HFFc6 (cell line): Measurements from ENCODE around the gene GNG14. TPM values are rescaled to one million over a fixed set of nuclear protein-coding genes. Genes with fewer than 3 reads are reported as not detected.
A peak's percentile ranks its signal among the peaks of the same experiment; 100 is the strongest.
"Not testable (repeated sequence)": the region's sequence is repeated elsewhere in the genome, so short reads cannot be mapped to it uniquely, and the experiment has no call there.

Experiments used
- DNase-seq: peaks from one replicate; pipeline ENCODE4 v3.0.0-alpha.2; 2018
- H3K27ac Mint-ChIP-seq: 2 replicates; pipeline ENCODE4 v1.8.0; 2020; ENCODE audit warnings: mild to moderate bottlenecking, mixed read lengths
- H3K27me3 Mint-ChIP-seq: 2 replicates; pipeline ENCODE4 v1.8.0; 2021; ENCODE audit warnings: mild to moderate bottlenecking, moderate library complexity, mixed read lengths; ENCODE audit not compliant: insufficient read depth
- H3K36me3 Mint-ChIP-seq: 2 replicates; pipeline ENCODE4 v1.8.0; 2021; ENCODE audit warnings: low read depth, mixed read lengths
- H3K4me1 Mint-ChIP-seq: 2 replicates; pipeline ENCODE4 v1.8.0; 2020; ENCODE audit warnings: low read depth, mixed read lengths
- H3K4me3 Mint-ChIP-seq: 2 replicates; pipeline ENCODE4 v1.8.0; 2020; ENCODE audit warnings: mild to moderate bottlenecking, moderate library complexity, mixed read lengths
- H3K9me3 Mint-ChIP-seq: 2 replicates; pipeline ENCODE4 v1.8.0; 2020; ENCODE audit warnings: mild to moderate bottlenecking, mixed read lengths
- total RNA-seq, 6 experiments: library from RNA; stranded (reverse); fragmentation: NEBNext Ultra II Directional; extraction: Animal tissue kit (Norgen Biotek cat#: 25700); gene quantifications; 2 replicates in 1 of 6; 3 replicates in 5 of 6; pipeline ENCODE4 v1.2.3, GENCODE V29; 2021
- TF ChIP-seq, protein P1 (sequence below): fragments of 200-600 bp; sonication (generic); IDR thresholded peaks from 2 replicates; pipeline ENCODE4 v1.5.0; 2021; ENCODE audit warnings: antibody characterized with exemption, mild to moderate bottlenecking

GNG14 gene
- total RNA-seq, 6 experiments from 2014 or later = not detected

DNA sequence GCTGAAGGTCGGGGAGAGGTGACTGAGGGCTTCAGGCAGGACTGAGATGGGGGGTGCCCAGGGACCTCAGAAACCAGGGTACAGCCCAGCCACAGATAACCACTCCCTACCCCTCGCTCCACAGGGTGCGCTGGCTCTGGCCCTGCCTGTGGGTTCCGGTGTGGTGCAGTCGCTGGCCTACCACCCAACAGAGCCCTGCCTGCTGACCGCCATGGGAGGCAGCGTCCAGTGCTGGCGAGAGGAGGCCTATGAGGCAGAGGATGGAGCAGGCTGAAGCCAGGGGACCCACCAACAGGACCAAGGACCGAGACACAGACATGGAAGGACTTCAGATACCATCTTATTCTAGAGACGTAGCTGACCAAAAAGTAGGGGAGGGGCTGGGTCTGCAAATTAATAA lies 12.4 kb upstream of the GNG14 start:
- no peaks in the 10 kb centered on the region for H3K9me3 Mint-ChIP-seq
- H3K36me3 Mint-ChIP-seq = peaks cover 25% of the 10 kb centered on the region
- H3K27me3 Mint-ChIP-seq = no peaks in the 10 kb centered on the region; the same call in 1 of the 2 replicates
- peaks cover 11% of the 10 kb centered on the region for H3K4me1 Mint-ChIP-seq
- TF ChIP-seq, protein P1, sequence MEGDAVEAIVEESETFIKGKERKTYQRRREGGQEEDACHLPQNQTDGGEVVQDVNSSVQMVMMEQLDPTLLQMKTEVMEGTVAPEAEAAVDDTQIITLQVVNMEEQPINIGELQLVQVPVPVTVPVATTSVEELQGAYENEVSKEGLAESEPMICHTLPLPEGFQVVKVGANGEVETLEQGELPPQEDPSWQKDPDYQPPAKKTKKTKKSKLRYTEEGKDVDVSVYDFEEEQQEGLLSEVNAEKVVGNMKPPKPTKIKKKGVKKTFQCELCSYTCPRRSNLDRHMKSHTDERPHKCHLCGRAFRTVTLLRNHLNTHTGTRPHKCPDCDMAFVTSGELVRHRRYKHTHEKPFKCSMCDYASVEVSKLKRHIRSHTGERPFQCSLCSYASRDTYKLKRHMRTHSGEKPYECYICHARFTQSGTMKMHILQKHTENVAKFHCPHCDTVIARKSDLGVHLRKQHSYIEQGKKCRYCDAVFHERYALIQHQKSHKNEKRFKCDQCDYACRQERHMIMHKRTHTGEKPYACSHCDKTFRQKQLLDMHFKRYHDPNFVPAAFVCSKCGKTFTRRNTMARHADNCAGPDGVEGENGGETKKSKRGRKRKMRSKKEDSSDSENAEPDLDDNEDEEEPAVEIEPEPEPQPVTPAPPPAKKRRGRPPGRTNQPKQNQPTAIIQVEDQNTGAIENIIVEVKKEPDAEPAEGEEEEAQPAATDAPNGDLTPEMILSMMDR = no peak
- H3K4me3 Mint-ChIP-seq = no peak overlapping the region
- H3K27ac Mint-ChIP-seq = no peak overlapping the region
- DNase-seq = no peak

DNA sequence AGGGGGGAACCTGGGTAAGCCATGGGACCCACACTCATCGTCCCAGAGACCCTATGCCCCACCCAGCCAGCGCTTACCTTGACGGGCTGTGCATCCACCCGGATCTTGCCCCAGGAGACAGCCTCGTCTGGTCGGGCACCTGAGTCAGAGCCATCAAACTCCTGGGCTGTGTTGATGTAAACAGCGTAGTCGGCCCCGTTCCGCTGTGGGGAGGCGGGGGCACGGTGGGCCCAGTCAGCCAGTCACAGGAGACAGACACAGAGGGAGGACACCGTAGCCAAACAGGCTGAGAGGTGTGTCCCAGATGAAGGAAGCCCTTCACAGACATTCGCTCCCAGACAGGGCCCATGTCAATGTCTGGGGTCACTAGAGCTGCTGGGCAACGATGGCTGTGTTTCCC lies 11.9 kb upstream of the GNG14 start:
- TF ChIP-seq, protein P1 = no peak
- peaks cover 10% of the 10 kb centered on the region for H3K4me1 Mint-ChIP-seq
- DNase-seq = no peak
- no peak overlapping the region for H3K27ac Mint-ChIP-seq
- H3K4me3 Mint-ChIP-seq = no peak overlapping the region
- no peaks in the 10 kb centered on the region; the same call in 1 of the 2 replicates for H3K27me3 Mint-ChIP-seq
- H3K9me3 Mint-ChIP-seq = no peaks in the 10 kb centered on the region
- H3K36me3 Mint-ChIP-seq = peaks cover 27% of the 10 kb centered on the region

DNA sequence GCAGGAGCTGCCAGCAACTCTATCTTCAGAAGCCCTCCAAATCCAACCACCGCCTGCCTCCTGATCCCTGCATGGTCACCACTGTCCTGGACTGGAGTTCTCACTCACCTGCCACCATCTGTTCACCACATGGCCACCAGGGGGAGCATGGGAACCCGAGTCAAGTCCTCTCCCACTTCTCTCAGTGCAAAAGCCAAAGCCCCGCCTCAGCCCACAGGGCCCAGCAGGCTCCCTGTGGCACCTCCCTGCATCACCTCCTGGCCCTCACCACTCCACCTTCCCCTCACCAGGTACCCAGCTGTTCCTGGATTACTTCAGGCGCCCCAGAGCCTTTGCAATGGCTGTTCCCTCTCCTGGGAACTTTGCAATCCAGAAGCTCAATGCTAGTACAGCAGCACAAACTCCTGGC lies 11.4 kb upstream of the GNG14 start:
- peak; percentile 68 for DNase-seq
- Mint-ChIP-seq H3K27ac (no peak overlapping the region), H3K4me1 (peaks cover 14% of the 10 kb centered on the region), H3K9me3 (no peaks in the 10 kb centered on the region), H3K4me3 (0 out of 2 replicates have a peak overlapping the region, but pooled peaks have one; percentile 23), H3K27me3 (no peaks in the 10 kb centered on the region; the same call in 1 of the 2 replicates), H3K36me3 (peaks cover 30% of the 10 kb centered on the region)
- TF ChIP-seq, protein P1 = peak; percentile 95

DNA sequence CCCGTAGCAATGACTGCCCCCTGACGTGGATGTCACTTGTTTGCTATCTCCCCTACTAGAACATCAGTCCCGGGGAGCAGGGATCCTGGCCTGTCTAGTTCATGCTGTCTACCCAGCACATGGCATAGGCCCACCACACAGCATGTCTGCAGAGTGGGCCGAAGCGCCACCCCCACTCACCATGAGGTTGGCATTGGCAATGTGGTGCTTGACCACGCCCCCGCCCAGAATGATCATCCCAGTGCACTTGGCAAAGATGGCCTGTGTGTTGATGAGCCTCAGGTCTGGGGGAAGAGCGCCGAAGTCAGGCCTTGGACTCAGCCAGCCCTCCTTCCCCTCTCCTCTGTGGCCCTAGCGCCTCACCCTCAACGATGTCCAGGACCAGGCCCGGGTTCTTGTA lies 10.9 kb upstream of the GNG14 start:
- Mint-ChIP-seq H3K4me1 (peaks cover 11% of the 10 kb centered on the region), H3K27me3 (no peaks in the 10 kb centered on the region; the same call in 1 of the 2 replicates), H3K9me3 (no peaks in the 10 kb centered on the region), H3K36me3 (peaks cover 27% of the 10 kb centered on the region), H3K27ac (no peak overlapping the region), H3K4me3 (peak overlapping the region; percentile 23; the same call in 1 of the 2 replicates)
- DNase-seq = no peak
- TF ChIP-seq, protein P1 = no peak

DNA sequence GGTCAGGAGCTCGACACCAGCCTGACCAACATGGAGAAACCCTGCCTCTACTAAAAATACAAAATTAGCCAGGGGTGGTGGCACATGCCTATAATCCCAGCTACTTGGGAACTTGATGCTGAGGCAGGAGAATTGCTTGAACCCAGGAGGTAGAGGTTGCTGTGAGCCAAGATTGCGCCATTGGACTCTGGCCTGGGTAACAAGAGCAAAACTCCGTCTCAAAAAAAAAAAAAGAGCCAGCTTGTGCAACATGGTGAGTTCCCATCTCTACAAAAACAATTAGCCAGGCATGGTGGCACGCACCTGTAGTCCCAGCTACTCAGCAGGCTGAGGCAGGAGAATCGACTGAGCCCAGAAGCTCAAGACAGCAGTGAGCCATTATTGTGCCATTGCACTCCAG lies 9.8 kb upstream of the GNG14 start:
- H3K4me3 Mint-ChIP-seq, H3K27ac Mint-ChIP-seq, DNase-seq, H3K27me3 Mint-ChIP-seq, H3K4me1 Mint-ChIP-seq, H3K9me3 Mint-ChIP-seq: not testable (repeated sequence)
- H3K36me3 Mint-ChIP-seq = peaks cover 23% of the 10 kb centered on the region

DNA sequence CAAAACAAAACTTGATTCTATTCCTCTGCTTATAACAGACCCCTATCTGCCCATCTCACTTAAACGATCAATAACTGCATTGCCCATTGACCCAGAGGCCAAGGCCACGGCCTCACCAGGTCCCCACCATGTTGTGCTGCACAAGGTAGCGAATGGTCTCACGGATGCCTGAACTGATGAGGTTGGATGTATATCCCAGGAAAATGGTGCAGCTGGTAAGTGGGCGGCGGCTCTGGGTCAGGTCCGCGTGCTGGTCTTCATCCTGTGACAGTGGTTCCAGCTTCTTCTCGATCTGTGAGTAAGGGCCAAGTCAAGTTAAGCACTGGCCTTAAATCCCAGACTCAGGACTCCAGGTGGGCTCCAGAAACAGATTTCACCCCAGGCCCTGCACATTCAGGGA lies 7.8 kb upstream of the GNG14 start:
- H3K27me3 Mint-ChIP-seq = no peaks in the 10 kb centered on the region; the same call in 1 of the 2 replicates
- H3K4me3 Mint-ChIP-seq = peak overlapping the region; percentile 65
- H3K27ac Mint-ChIP-seq = no peak overlapping the region
- peaks cover 25% of the 10 kb centered on the region; the same call in 1 of the 2 replicates for H3K36me3 Mint-ChIP-seq
- TF ChIP-seq, protein P1 = no peak
- H3K9me3 Mint-ChIP-seq = no peaks in the 10 kb centered on the region
- DNase-seq = no peak
- peaks cover 7% of the 10 kb centered on the region for H3K4me1 Mint-ChIP-seq
